Measurements from ENCODE around the gene PARK7. TPM values are rescaled to one million over a fixed set of nuclear protein-coding genes. Genes with fewer than 3 reads are reported as not detected.
A peak's percentile ranks its signal among the peaks of the same experiment; 100 is the strongest.

PARK7 gene
- total RNA-seq, 1 experiment from 2014 or later, result 370 TPM

DNA sequence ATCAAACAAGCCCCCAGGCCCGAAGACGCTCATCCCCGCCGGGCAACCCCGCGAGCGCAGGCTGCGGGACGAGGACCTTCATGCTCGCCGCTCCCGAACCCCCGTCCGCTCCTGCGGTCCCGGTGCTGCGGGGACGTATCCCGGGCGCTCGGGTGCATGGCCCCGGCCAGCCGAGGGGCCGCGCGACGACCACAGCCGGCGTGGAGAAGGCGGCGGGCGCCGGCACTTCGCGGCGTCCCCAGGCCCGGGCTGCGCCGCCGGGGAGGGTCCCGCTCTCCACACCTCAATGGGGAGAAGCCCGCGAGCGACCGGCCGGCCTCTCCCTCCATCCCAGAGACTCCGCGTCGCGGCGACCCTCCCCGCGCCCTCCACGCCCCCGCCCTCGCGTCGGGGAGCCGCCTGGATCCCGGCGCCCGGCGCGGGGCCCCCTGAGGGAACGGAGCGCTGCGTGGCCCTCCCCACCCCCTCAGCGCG is 64.2 kb downstream of the PARK7 start:
- Histone ChIP-seq H4K20me1 (ENCODE audit: insufficient read depth) (peaks cover 42% of the 10 kb centered on the region), H3K4me1 (ENCODE audit: control insufficient read depth in 1 of 2, insufficient read depth in 2 of 2, low read length in 2 of 2) (peaks cover 67 to 88% of the 10 kb centered on the region in 2 experiments), H3K4me3 (replicated peaks in 1 of 2; ENCODE audit: low read depth in 1 of 2, low read length in 2 of 2) (peak overlapping the region; percentile 88 to 93), H2AFZ (ENCODE audit: low read depth, low read length, poor library complexity, severe bottlenecking) (no peak overlapping the region), H3K9ac (ENCODE audit: low read length) (peak overlapping the region; percentile 91), H3K79me2 (ENCODE audit: insufficient read depth, low read length) (peaks cover 72% of the 10 kb centered on the region), H3K9me2 (ENCODE audit: insufficient read depth) (no peaks in the 10 kb centered on the region), H3K27me3 (ENCODE audit: insufficient read depth, low read length) (no peaks in the 10 kb centered on the region), H3K9me3 (ENCODE audit: control insufficient read depth in 1 of 2, insufficient read depth in 1 of 2, low read depth in 1 of 2, low read length in 2 of 2) (no peaks in the 10 kb centered on the region), H3K36me3 (ENCODE audit: control insufficient read depth in 1 of 2, insufficient read depth in 2 of 2, low read length in 2 of 2) (peaks cover 23 to 38% of the 10 kb centered on the region in 2 experiments), H3K4me2 (ENCODE audit: low read length) (peak overlapping the region; percentile 95), H3K27ac (ENCODE audit: low read depth, low read length) (peak overlapping the region; percentile 99)
- CTCF ChIA-PET, result no interaction called here
- RAD21 ChIA-PET (ENCODE audit: low non-redundant PET in 1 of 2, low total read pairs in 2 of 2, uncharacterized antibody in 2 of 2, unreplicated experiment in 2 of 2), result no interaction called here
- ATAC-seq (no peak; the same call in 1 of the 2 replicates), DNase-seq (ENCODE audit: low read depth, low spot score) (no peak)
- intact Hi-C loops (cut with micrococcal nuclease), result loop anchor here (1.0 to 5.0 kb wide), 4 partner anchors 52 to 169 kb away; no protein-coding TSS in a partner anchor
- no peak for TF ChIP-seq POLR2A (IDR thresholded peaks at IDR 0.05; ENCODE audit: borderline replicate concordance, extremely low read depth, insufficient read depth, insufficient read length)
- TF ChIP-seq EZH2phosphoT487 (IDR thresholded peaks at IDR 0.05; ENCODE audit: borderline replicate concordance), result no peak
- no peak for TF ChIP-seq YY1 (IDR thresholded peaks at IDR 0.05; ENCODE audit: extremely low read depth, insufficient replicate concordance, low read depth, low read length)
- POLR2A ChIA-PET, result interaction anchor here (0.6 to 7.5 kb wide), 18 partner anchors 12 to 316 kb away, joined by 3 to 80 read pairs (median 6); no protein-coding TSS in a partner anchor
- BruUV-seq (replicated peaks), result no TSS peak

DNA sequence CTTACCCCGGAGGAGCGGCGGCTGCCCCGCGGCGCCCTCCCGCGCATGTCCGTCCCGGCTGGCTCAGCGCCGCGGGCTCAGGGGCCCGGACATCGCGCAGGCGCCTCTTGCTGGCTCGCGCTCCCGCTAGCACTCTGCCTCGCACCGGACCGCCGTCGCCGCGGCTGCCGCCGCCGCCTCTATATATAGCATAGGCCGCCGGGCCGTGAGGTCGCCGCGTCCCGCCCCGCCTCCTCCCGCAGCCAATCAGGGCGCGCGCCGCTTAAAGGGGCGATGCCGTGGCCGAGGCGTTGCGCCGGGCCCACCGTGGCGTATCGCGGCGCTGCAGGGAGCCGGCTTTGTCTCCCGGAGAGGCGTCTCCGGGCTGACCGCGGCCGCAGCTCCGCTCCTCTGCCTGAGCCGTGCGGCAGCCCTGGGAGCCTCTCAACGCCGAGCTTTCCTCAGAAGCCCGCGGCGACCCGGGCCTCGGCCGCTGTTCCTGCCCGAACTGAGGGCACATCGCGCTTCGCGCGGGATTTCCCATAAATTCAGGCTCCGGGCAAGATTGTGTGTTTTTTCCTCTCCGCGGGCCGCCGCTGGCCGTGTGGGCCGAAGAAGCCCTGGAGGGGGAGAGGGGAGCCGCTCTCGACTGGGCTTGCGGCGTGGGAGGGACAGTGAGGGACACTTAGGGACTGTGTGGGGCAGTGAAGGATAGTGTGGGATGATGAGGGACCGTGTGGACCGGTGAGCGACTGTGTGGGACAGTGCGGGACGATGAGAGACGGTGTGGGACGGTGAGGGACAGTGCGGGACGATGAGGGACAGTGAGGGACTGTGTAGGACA is 64.9 kb downstream of the PARK7 start, which contains the start of gene ERRFI1:
Gene ERRFI1 (minus strand): TSS at position 157 of the 823 bp plus-strand sequence. CDS start 10,690 bp downstream, outside the sequence.
- ChIA-PET RAD21 (ENCODE audit: low non-redundant PET in 1 of 2, low total read pairs in 2 of 2, uncharacterized antibody in 2 of 2, unreplicated experiment in 2 of 2) (interaction anchor here in 1 of 2 experiments (0.6 kb wide), 1 partner anchor 142 kb away, joined by 3 read pairs; no protein-coding TSS in a partner anchor), POLR2A (interaction anchor here (0.8 to 7.5 kb wide), 15 partner anchors 11 to 316 kb away, joined by 3 to 80 read pairs (median 5); no protein-coding TSS in a partner anchor), CTCF (no interaction called here)
- Histone ChIP-seq H3K36me3 (ENCODE audit: control insufficient read depth in 1 of 2, insufficient read depth in 2 of 2, low read length in 2 of 2) (peaks cover 20 to 34% of the 10 kb centered on the region in 2 experiments), H3K9me2 (ENCODE audit: insufficient read depth) (no peaks in the 10 kb centered on the region), H3K9ac (ENCODE audit: low read length) (peak within 1 kb of the TSS; percentile 91), H3K9me3 (ENCODE audit: control insufficient read depth in 1 of 2, insufficient read depth in 1 of 2, low read depth in 1 of 2, low read length in 2 of 2) (no peaks in the 10 kb centered on the region), H3K4me1 (ENCODE audit: control insufficient read depth in 1 of 2, insufficient read depth in 2 of 2, low read length in 2 of 2) (peaks cover 64 to 87% of the 10 kb centered on the region in 2 experiments), H3K27me3 (ENCODE audit: insufficient read depth, low read length) (no peaks in the 10 kb centered on the region), H3K79me2 (ENCODE audit: insufficient read depth, low read length) (peaks cover 66% of the 10 kb centered on the region), H3K27ac (ENCODE audit: low read depth, low read length) (peak within 1 kb of the TSS; percentile 99), H3K4me3 (replicated peaks in 1 of 2; ENCODE audit: low read depth in 1 of 2, low read length in 2 of 2) (peak within 1 kb of the TSS; percentile 88 to 93), H2AFZ (ENCODE audit: low read depth, low read length, poor library complexity, severe bottlenecking) (no peak within 1 kb of the TSS), H4K20me1 (ENCODE audit: insufficient read depth) (peaks cover 35% of the 10 kb centered on the region), H3K4me2 (ENCODE audit: low read length) (peak within 1 kb of the TSS; percentile 95)
- DNase-seq (ENCODE audit: low read depth, low spot score) (peak; percentile 83), ATAC-seq (peak; percentile 74)
- intact Hi-C loops (cut with micrococcal nuclease), result loop anchor here (1.0 to 5.0 kb wide), 4 partner anchors 51 to 168 kb away; no protein-coding TSS in a partner anchor
- no TSS peak for BruUV-seq (replicated peaks)
- TF ChIP-seq TCF7L2 (IDR thresholded peaks at IDR 0.05; ENCODE audit: borderline replicate concordance, extremely low read depth, insufficient read depth, insufficient read length) (peak; percentile 23), FOSL1 (IDR thresholded peaks at IDR 0.05; ENCODE audit: low read depth) (no peak), ZNF274 (IDR thresholded peaks at IDR 0.05; ENCODE audit: low read depth, low read length) (no peak), YY1 (IDR thresholded peaks at IDR 0.05; ENCODE audit: extremely low read depth, insufficient replicate concordance, low read depth, low read length) (peak; percentile 65), JUND (IDR thresholded peaks at IDR 0.05) (no peak), EZH2 (IDR thresholded peaks at IDR 0.05) (no peak), RAD21 (IDR thresholded peaks at IDR 0.05; ENCODE audit: low read depth) (no peak), POLR2AphosphoS5 (IDR thresholded peaks at IDR 0.05; ENCODE audit: low read depth, low read length) (peak; percentile 99)
- TF ChIP-seq, protein P1, sequence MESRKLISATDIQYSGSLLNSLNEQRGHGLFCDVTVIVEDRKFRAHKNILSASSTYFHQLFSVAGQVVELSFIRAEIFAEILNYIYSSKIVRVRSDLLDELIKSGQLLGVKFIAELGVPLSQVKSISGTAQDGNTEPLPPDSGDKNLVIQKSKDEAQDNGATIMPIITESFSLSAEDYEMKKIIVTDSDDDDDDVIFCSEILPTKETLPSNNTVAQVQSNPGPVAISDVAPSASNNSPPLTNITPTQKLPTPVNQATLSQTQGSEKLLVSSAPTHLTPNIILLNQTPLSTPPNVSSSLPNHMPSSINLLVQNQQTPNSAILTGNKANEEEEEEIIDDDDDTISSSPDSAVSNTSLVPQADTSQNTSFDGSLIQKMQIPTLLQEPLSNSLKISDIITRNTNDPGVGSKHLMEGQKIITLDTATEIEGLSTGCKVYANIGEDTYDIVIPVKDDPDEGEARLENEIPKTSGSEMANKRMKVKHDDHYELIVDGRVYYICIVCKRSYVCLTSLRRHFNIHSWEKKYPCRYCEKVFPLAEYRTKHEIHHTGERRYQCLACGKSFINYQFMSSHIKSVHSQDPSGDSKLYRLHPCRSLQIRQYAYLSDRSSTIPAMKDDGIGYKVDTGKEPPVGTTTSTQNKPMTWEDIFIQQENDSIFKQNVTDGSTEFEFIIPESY (IDR thresholded peaks at IDR 0.05; ENCODE audit: extremely low read depth, insufficient replicate concordance, low read length), result peak; percentile 69
- TF ChIP-seq, protein P2, sequence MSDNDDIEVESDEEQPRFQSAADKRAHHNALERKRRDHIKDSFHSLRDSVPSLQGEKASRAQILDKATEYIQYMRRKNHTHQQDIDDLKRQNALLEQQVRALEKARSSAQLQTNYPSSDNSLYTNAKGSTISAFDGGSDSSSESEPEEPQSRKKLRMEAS (IDR thresholded peaks at IDR 0.05), result no peak
